ENCODE results near the gene CCDC77. TPM values are rescaled to one million over a fixed set of nuclear protein-coding genes. Genes with fewer than 3 reads are reported as not detected.

Gene CCDC77
- total RNA-seq, 1 donor from 2014 or later: 17.1 TPM

GRCh38 chr12:490260-490659 lies 88.8 kb downstream of the CCDC77 start:
- TF ChIP-seq CTCF (IDR thresholded peaks at IDR 0.05; ENCODE audit: partially characterized antibody, unreplicated experiment): no peak
- no peak overlapping the region for H3K27ac Mint-ChIP-seq (ENCODE audit: unreplicated experiment)
- no peaks in the 10 kb centered on the region for H3K4me1 Mint-ChIP-seq (ENCODE audit: low read depth, unreplicated experiment)
- DNase-seq: no peak
- peaks cover 12% of the 10 kb centered on the region for H3K36me3 Mint-ChIP-seq (ENCODE audit: unreplicated experiment)
- H3K27me3 Mint-ChIP-seq (ENCODE audit: unreplicated experiment): no peaks in the 10 kb centered on the region
- H3K4me3 Mint-ChIP-seq (ENCODE audit: unreplicated experiment): no peak overlapping the region
- H3K9me3 Mint-ChIP-seq (ENCODE audit: unreplicated experiment): peaks cover 5% of the 10 kb centered on the region

Other genes starting within 250 kb of the CCDC77 start
- gene SLC6A12, start 187.5 kb upstream of the CCDC77 start, total RNA-seq (ENCODE audit: unreplicated experiment): 0.64 TPM
- gene SLC6A13, start 138.8 kb upstream of the CCDC77 start, total RNA-seq (ENCODE audit: unreplicated experiment): 0.91 TPM
- gene KDM5A, start 12.3 kb upstream of the CCDC77 start, total RNA-seq (ENCODE audit: unreplicated experiment): 86.4 TPM
- gene B4GALNT3, start 58.3 kb downstream of the CCDC77 start, total RNA-seq (ENCODE audit: unreplicated experiment): 3.3 TPM